ENCODE data around the gene APBA1.

DNA sequence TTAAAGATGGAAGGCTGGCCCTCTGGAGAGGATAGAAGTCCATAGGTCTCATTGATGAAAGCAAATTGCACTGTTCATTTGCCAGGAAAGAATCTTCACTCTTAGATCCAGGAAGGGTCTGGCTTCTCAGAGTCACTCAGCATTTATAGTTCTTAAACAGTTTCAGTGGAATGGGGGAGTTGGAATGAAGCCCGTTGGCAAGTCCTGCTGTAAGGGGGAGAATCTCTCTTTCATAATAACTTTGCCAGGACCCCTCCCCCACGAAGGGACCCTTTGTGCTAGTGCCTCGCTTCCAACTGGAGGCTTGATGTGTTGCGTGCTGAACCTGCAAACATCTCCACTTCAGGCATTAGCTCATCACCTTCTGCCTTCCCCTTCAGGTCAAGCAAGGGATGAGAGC is 290.0 kb downstream of the APBA1 start:
- TF ChIP-seq, protein P1, sequence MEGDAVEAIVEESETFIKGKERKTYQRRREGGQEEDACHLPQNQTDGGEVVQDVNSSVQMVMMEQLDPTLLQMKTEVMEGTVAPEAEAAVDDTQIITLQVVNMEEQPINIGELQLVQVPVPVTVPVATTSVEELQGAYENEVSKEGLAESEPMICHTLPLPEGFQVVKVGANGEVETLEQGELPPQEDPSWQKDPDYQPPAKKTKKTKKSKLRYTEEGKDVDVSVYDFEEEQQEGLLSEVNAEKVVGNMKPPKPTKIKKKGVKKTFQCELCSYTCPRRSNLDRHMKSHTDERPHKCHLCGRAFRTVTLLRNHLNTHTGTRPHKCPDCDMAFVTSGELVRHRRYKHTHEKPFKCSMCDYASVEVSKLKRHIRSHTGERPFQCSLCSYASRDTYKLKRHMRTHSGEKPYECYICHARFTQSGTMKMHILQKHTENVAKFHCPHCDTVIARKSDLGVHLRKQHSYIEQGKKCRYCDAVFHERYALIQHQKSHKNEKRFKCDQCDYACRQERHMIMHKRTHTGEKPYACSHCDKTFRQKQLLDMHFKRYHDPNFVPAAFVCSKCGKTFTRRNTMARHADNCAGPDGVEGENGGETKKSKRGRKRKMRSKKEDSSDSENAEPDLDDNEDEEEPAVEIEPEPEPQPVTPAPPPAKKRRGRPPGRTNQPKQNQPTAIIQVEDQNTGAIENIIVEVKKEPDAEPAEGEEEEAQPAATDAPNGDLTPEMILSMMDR (optimal IDR thresholded peaks at IDR 0.05 in 1 of 3, IDR thresholded peaks at IDR 0.05 in 1 of 3, conservative IDR thresholded peaks at IDR 0.05 in 1 of 3; ENCODE audit: extremely low read depth in 1 of 3, insufficient read depth in 2 of 3, low read length in 3 of 3) = no peak
- TF ChIP-seq EZH2 (IDR thresholded peaks at IDR 0.05; ENCODE audit: low read length) = no peak

Data from keratinocyte (primary cell).